GM23248 (cell line): ENCODE measurements around the gene CASP9. TPM values are rescaled to one million over a fixed set of nuclear protein-coding genes. Genes with fewer than 3 reads are reported as not detected.

Experiments
- DNase-seq: peaks from one replicate; pipeline ENCODE4 v3.0.0-alpha.2; 2015
- H2AFZ ChIP-seq: fragments of 200-600 bp; sonication (generic); 2 replicates; pipeline ENCODE4 v1.6.1; 2016; ENCODE audit warnings: antibody characterized with exemption
- H3F3A ChIP-seq: fragments of 200-600 bp; sonication (generic); 2 replicates; pipeline ENCODE4 v1.6.1; 2016; ENCODE audit warnings: mild to moderate bottlenecking, antibody characterized with exemption, mixed run types; ENCODE audit not compliant: insufficient read depth
- H3K27ac ChIP-seq: fragments of 200-600 bp; sonication (generic); 2 replicates; pipeline ENCODE4 v1.5.1; 2016; ENCODE audit warnings: mild to moderate bottlenecking
- H3K27me3 ChIP-seq: fragments of 200-600 bp; sonication (generic); replicated peaks from 2 replicates; pipeline ENCODE4 v1.6.1; 2016; ENCODE audit warnings: mild to moderate bottlenecking; ENCODE audit not compliant: insufficient read depth
- H3K36me3 ChIP-seq: fragments of 200-600 bp; sonication (generic); 2 replicates; pipeline ENCODE4 v1.6.1; 2016; ENCODE audit warnings: low read depth, mild to moderate bottlenecking
- H3K4me1 ChIP-seq: fragments of 200-600 bp; sonication (generic); 2 replicates; pipeline ENCODE4 v1.6.1; 2016; ENCODE audit warnings: mild to moderate bottlenecking; ENCODE audit not compliant: insufficient read depth
- H3K4me2 ChIP-seq: fragments of 200-600 bp; sonication (generic); one replicate; pipeline ENCODE4 v1.6.1; 2016; ENCODE audit warnings: mild to moderate bottlenecking; ENCODE audit not compliant: unreplicated experiment
- H3K4me3 ChIP-seq: fragments of 200-600 bp; sonication (generic); 2 replicates; pipeline ENCODE4 v1.5.1; 2016; ENCODE audit warnings: mild to moderate bottlenecking
- H3K79me2 ChIP-seq: fragments of 200-600 bp; sonication (generic); 2 replicates; pipeline ENCODE4 v1.6.1; 2016; ENCODE audit warnings: mild to moderate bottlenecking; ENCODE audit not compliant: insufficient read depth
- H3K9ac ChIP-seq: fragments of 200-600 bp; sonication (generic); 2 replicates; pipeline ENCODE4 v1.6.1; 2016; ENCODE audit warnings: mild to moderate bottlenecking
- H3K9me2 ChIP-seq: fragments of 200-600 bp; sonication (generic); 2 replicates; pipeline ENCODE4 v1.6.1; 2016; ENCODE audit warnings: mixed run types, mild to moderate bottlenecking, moderate library complexity; ENCODE audit not compliant: insufficient read depth
- H3K9me3 ChIP-seq: fragments of 200-600 bp; sonication (generic); one replicate; pipeline ENCODE4 v1.6.1; 2017; ENCODE audit warnings: low read depth
- H4K20me1 ChIP-seq: fragments of 200-600 bp; sonication (generic); 2 replicates; pipeline ENCODE4 v1.6.0; 2016; ENCODE audit not compliant: insufficient read depth
- EZH2 ChIP-seq: fragments of 200-600 bp; sonication (generic); IDR thresholded peaks from 2 replicates; pipeline ENCODE4 v1.6.1; 2018; ENCODE audit warnings: antibody characterized with exemption, mild to moderate bottlenecking; ENCODE audit not compliant: insufficient read depth, poor library complexity, severe bottlenecking
- EZH2phosphoT487 ChIP-seq: fragments of 200-600 bp; sonication (generic); IDR thresholded peaks from 2 replicates; pipeline ENCODE4 v1.6.1; 2018; ENCODE audit warnings: antibody characterized with exemption, moderate library complexity, mild to moderate bottlenecking, low read depth; ENCODE audit not compliant: insufficient read depth
- WGBS, 2 experiments: methylation state at CpG; one replicate each; pipeline ENCODE4 v1.1.6; 2015 to 2017; ENCODE audit warnings: low lambda C conversion rate in 2 of 2, low coverage in 1 of 2; ENCODE audit errors: missing lambda C conversion rate in 2 of 2; 5-methylcytosine and 5-hydroxymethylcytosine counted together
- in situ Hi-C: fragments of 300-500 bp; cut with MboI; formaldehyde crosslinking; loops from 2 replicates; pipeline ENCODE4 v1.15.0; 2020
- polyA plus RNA-seq: library from polyadenylated mRNA; unstranded; fragments of >200 nt; fragmentation: Nextera tagmentation; extraction: Ambion mirVana; gene quantifications from 2 replicates; pipeline ENCODE4 v1.2.1, GENCODE V29; 2016
- total RNA-seq: library from RNA; depleted of rRNA; stranded (reverse); fragments of >200 nt; shearing (Covaris generic); gene quantifications from 2 replicates; pipeline ENCODE4 v1.2.3, GENCODE V29; 2014

The CASP9 gene
- total and polyA plus RNA-seq, 2 experiments from 2014 or later: 6.7 to 15.8 TPM

DNA sequence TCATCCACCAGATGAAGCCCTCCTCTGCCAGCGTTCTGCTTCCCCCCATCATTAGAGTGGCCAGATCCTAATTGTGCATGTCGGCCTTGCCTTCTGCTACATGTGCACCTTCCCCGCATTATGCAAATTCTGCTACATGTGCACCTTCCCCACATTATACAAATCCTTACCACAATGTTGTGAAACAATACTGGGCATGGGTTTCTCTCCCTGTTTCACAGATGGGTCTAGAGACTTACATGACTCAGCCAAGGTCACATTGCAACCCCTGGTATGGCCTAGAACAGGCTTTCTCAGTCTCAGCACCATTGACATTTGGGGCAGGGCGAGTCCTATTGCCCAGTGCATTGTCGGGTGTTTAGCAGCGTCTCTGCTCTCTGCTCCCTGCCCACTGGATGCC is 68.5 kb downstream of the CASP9 start:
- H3K27me3 ChIP-seq: no peaks in the 10 kb centered on the region
- H3K9ac ChIP-seq: no peak overlapping the region
- no peaks in the 10 kb centered on the region for H3K9me2 ChIP-seq
- TF ChIP-seq EZH2: no peak
- no peak for TF ChIP-seq EZH2phosphoT487
- H3K4me2 ChIP-seq: no peak overlapping the region
- peak; percentile 42 for DNase-seq
- no peaks in the 10 kb centered on the region for H3K9me3 ChIP-seq
- WGBS, 2 experiments: 76 to 82% methylated on average over 6 of the region's 6 CpGs
- H3K36me3 ChIP-seq: no peaks in the 10 kb centered on the region
- H2AFZ ChIP-seq: no peak overlapping the region
- no peaks in the 10 kb centered on the region for H3F3A ChIP-seq
- H4K20me1 ChIP-seq: no peaks in the 10 kb centered on the region
- no peak overlapping the region for H3K4me3 ChIP-seq
- peaks cover 16% of the 10 kb centered on the region for H3K4me1 ChIP-seq
- H3K27ac ChIP-seq: no peak overlapping the region
- in situ Hi-C loops: no loop called here
- no peaks in the 10 kb centered on the region for H3K79me2 ChIP-seq

DNA sequence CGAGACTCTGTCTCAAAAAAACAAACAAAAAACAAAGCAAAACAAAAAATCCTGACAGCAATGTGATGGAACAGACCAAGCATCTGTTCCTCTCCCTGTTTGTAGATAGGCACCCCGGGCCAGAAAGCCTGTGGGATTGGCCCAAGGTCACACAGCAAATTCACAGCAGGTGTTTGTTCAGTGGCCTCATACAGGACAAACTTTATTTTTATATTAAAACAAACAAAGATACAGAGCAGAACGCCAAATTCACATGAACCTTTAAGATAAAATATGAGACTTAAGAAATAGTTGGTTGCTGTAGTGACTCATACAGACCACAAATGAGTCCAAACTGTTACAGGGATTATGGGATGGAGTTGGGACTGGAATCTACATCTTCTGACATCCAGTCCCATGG is 69.8 kb downstream of the CASP9 start:
- Histone ChIP-seq H3F3A (no peaks in the 10 kb centered on the region), H3K4me3 (no peak overlapping the region), H3K36me3 (no peaks in the 10 kb centered on the region), H4K20me1 (no peaks in the 10 kb centered on the region), H3K9me2 (no peaks in the 10 kb centered on the region), H3K27me3 (no peaks in the 10 kb centered on the region), H3K9me3 (no peaks in the 10 kb centered on the region), H3K4me1 (peaks cover 7% of the 10 kb centered on the region), H3K9ac (no peak overlapping the region), H3K79me2 (no peaks in the 10 kb centered on the region), H3K27ac (no peak overlapping the region), H3K4me2 (peak overlapping the region; percentile 16), H2AFZ (no peak overlapping the region)
- 35 to 41% methylated on average over 3 of the region's 3 CpGs for WGBS, 2 experiments
- DNase-seq: peak; percentile 72
- TF ChIP-seq EZH2: no peak
- TF ChIP-seq EZH2phosphoT487: no peak
- in situ Hi-C loops: no loop called here

DNA sequence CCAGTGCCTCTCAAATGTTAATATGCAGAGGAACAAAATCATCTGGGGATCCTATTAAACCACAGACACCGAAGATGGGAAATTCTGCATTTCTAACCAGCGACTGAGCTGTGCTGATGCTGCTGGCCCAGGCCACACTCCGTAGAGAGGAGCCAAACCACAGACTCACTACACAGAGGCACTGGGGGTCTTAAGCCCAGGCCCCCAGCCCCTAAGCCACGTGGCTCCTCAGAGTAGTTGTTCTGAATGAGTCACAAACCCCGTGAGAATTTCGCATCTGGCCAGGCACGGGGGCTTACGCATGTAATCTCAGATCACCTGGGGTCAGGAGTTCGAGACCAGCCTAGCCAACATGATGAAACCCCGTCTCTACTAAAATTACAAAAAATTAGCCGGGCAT is 70.3 kb downstream of the CASP9 start:
- Histone ChIP-seq H3K4me2 (peak overlapping the region; percentile 16), H3K4me1 (peaks cover 7% of the 10 kb centered on the region), H2AFZ (no peak overlapping the region), H3K4me3 (no peak overlapping the region), H3K9me2 (no peaks in the 10 kb centered on the region), H3K36me3 (no peaks in the 10 kb centered on the region), H3K79me2 (no peaks in the 10 kb centered on the region), H3F3A (no peaks in the 10 kb centered on the region), H4K20me1 (no peaks in the 10 kb centered on the region), H3K27ac (no peak overlapping the region), H3K27me3 (no peaks in the 10 kb centered on the region), H3K9me3 (no peaks in the 10 kb centered on the region), H3K9ac (no peak overlapping the region)
- in situ Hi-C loops: no loop called here
- DNase-seq: peak; percentile 23
- no peak for TF ChIP-seq EZH2
- no peak for TF ChIP-seq EZH2phosphoT487
- 81 to 85% methylated on average over 11 of the region's 11 CpGs for WGBS, 2 experiments

DNA sequence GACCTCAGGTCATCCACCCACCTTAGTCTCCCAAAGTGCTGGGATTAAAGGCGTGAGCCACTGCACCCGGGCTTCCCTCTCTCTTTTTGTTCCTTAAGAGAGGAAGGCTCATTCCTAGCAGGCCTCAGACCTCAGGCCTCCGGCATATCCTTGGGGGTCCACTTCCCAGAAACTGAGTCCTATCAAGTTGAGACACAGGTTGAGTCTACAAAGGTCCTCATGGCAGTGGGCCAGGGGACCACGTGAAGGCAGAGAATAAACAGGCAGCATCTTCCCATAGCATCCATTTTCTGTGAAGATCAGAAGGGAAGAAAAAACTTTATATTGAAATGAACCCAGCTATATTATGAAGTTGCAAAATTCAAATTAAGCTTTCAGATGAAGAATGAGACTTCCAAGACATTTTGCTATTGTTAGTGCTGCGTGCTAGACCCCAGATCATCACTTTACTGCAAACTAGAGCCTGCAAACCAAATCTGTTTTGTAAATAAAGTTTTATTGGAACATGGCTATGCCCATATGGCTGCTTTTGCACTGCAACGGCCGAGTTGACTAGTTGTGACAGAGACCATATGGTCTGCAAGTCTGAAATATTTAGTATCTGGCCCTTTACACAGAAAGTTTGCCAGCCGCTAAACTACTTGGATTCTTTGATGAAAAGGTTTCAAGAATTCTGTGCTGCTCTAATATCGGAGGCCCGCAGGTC is 71.0 kb downstream of the CASP9 start:
- Histone ChIP-seq H3K27me3 (no peaks in the 10 kb centered on the region), H3K27ac (no peak overlapping the region), H3K4me2 (no peak overlapping the region), H2AFZ (no peak overlapping the region), H3K9ac (no peak overlapping the region), H3F3A (no peaks in the 10 kb centered on the region), H3K9me2 (no peaks in the 10 kb centered on the region), H3K79me2 (no peaks in the 10 kb centered on the region), H4K20me1 (no peaks in the 10 kb centered on the region), H3K36me3 (no peaks in the 10 kb centered on the region), H3K4me3 (no peak overlapping the region), H3K4me1 (peaks cover 7% of the 10 kb centered on the region), H3K9me3 (no peaks in the 10 kb centered on the region)
- WGBS, 2 experiments: 78 to 79% methylated on average over 10 of the region's 10 CpGs
- in situ Hi-C loops: no loop called here
- no peak for DNase-seq
- TF ChIP-seq EZH2 (no peak), EZH2phosphoT487 (no peak)

DNA sequence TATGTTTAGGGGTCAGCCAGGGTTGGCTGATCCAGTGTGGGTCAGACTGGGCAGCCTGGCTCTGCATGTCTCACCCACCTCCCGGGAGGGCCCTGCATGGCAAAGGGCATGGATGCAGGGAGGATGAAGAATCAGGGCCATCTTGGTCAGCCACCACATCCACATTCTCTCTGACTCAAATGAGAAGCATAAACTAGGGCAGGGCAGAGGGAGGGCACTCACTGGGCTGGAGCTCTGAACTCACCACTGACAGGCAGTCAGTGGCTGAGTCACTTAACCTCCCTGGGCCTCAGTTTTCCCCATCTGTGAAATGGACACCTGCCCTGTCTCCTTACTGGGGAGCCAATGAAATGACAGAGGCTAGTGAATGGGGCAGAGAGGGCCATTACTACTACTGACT is 71.8 kb downstream of the CASP9 start:
- Histone ChIP-seq H3K27ac (no peak overlapping the region), H3F3A (no peaks in the 10 kb centered on the region), H3K36me3 (no peaks in the 10 kb centered on the region), H3K9me2 (no peaks in the 10 kb centered on the region), H3K9ac (no peak overlapping the region), H4K20me1 (no peaks in the 10 kb centered on the region), H3K27me3 (no peaks in the 10 kb centered on the region), H3K9me3 (no peaks in the 10 kb centered on the region), H3K4me3 (no peak overlapping the region), H3K79me2 (no peaks in the 10 kb centered on the region), H3K4me2 (no peak overlapping the region), H2AFZ (no peak overlapping the region), H3K4me1 (peaks cover 7% of the 10 kb centered on the region)
- in situ Hi-C loops: no loop called here
- peak; percentile 36 for DNase-seq
- WGBS, 2 experiments: 85 to 100% methylated on average over 1 of the region's 1 CpG
- TF ChIP-seq EZH2phosphoT487: no peak
- no peak for TF ChIP-seq EZH2
